Gastrocnemius medialis (tissue), 4 donors: ENCODE data around the gene OR10H5.

Experiments used
- CTCF ChIP-seq, 5 experiments: fragments of 450-650 bp in 3 of 5; fragments of 200-600 bp in 2 of 5; sonication (generic) in 2 of 5; IDR thresholded peaks in 4 of 5; conservative IDR thresholded peaks in 1 of 5; 1 replicate in 4 of 5; 2 replicates in 1 of 5; pipeline ENCODE4 v1.5.1; 2016 to 2019; ENCODE audit warnings: antibody characterized with exemption in 5 of 5, mild to moderate bottlenecking in 3 of 5, moderate library complexity in 3 of 5
- POLR2A ChIP-seq, 2 donors: fragments of 450-650 bp; IDR thresholded peaks; one replicate each; pipeline ENCODE4 v1.6.1; 2017; ENCODE audit warnings: antibody characterized with exemption in 2 of 2, mild to moderate bottlenecking in 2 of 2, moderate library complexity in 2 of 2

DNA sequence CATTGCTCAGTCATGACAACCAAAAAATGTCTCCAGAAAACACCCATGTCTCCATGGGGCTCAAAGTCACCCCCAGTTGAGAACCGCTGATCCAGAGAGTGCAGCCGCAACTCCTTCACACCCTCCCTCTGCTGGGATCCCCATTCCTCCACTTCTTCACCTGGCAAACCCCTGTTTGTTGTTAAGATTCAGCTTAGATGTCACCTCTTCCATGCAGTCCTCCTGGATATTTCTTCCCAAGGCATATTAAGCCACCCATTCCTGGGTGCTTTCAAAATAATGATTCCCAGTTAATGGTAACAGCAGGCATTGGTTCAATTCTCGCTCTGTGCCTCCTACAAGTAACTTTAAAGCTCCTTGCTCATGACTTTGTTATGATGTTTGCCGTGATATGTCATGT lies 24.0 kb downstream of the OR10H5 start:
- TF ChIP-seq CTCF (IDR thresholded peaks at IDR 0.05 in 4 of 5, conservative IDR thresholded peaks at IDR 0.05 in 1 of 5) = no peak
- TF ChIP-seq POLR2A (IDR thresholded peaks at IDR 0.05) = no peak
